Measurements from ENCODE around the gene IL1RAPL1. TPM values are rescaled to one million over a fixed set of nuclear protein-coding genes. Genes with fewer than 3 reads are reported as not detected.

Gene IL1RAPL1
- polyA plus RNA-seq, 2 of the 4 experiments (the other 2 are of a cell fraction) = not detected

DNA sequence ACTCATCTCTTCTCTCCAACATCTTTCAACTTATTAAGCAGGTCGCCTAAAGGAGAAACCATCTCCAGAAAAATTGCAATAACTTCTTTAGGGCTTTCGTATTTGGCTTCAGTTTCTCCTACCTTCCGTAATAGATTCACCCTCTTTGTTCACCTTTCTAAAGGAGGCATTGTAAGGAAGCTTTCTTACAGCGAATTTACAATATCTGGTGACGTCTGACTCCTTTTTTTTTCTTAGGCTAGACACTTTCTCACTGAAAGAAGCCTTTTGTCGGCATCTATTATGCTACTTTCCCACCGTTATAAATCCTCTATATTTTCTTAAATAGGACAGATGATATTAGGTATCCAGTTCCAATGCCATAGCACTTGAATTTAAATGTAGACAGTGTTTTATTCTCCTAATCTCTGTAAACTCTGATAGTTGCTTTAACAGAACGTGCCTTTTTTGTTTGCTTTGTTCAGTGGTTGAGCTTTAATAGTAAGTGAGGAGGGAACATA is 302.4 kb downstream of the IL1RAPL1 start (continued):
- TF ChIP-seq, protein P1, sequence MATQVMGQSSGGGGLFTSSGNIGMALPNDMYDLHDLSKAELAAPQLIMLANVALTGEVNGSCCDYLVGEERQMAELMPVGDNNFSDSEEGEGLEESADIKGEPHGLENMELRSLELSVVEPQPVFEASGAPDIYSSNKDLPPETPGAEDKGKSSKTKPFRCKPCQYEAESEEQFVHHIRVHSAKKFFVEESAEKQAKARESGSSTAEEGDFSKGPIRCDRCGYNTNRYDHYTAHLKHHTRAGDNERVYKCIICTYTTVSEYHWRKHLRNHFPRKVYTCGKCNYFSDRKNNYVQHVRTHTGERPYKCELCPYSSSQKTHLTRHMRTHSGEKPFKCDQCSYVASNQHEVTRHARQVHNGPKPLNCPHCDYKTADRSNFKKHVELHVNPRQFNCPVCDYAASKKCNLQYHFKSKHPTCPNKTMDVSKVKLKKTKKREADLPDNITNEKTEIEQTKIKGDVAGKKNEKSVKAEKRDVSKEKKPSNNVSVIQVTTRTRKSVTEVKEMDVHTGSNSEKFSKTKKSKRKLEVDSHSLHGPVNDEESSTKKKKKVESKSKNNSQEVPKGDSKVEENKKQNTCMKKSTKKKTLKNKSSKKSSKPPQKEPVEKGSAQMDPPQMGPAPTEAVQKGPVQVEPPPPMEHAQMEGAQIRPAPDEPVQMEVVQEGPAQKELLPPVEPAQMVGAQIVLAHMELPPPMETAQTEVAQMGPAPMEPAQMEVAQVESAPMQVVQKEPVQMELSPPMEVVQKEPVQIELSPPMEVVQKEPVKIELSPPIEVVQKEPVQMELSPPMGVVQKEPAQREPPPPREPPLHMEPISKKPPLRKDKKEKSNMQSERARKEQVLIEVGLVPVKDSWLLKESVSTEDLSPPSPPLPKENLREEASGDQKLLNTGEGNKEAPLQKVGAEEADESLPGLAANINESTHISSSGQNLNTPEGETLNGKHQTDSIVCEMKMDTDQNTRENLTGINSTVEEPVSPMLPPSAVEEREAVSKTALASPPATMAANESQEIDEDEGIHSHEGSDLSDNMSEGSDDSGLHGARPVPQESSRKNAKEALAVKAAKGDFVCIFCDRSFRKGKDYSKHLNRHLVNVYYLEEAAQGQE (IDR thresholded peaks at IDR 0.05) = no peak

DNA sequence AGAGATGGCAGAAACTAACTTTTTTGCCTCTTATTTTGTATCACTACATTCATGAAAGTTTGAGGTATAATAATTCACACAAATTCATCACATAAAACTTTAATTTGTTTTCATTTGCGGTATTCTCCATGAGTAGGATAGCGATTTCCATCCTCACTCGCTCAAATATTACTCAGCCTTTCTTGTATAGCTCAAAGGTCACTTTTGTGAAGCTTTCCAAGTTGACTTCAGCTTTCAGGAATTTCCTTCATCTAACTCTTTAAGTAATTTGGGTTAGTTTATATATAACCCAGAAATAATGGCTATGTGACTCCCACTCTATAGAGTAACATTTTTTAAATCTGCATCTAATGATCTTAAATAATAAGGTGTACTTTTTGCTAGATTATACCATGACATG is 314.4 kb downstream of the IL1RAPL1 start:
- no peaks in the 10 kb centered on the region for H3K4me1 ChIP-seq
- no peak overlapping the region for H3K4me3 ChIP-seq
- 8% methylated on average over 3 of the region's 3 CpGs for WGBS (ENCODE audit: missing lambda C conversion rate)
- no peak overlapping the region for H3K27ac ChIP-seq
- CTCF ChIA-PET = no interaction called here
- TF ChIP-seq RCOR1 (IDR thresholded peaks at IDR 0.05; ENCODE audit: low read depth, low read length) (no peak), RFX5 (IDR thresholded peaks at IDR 0.05) (no peak), MAZ (IDR thresholded peaks at IDR 0.05; ENCODE audit: borderline replicate concordance, low read depth, low read length) (no peak), ZC3H11A (IDR thresholded peaks at IDR 0.05) (no peak), NFE2L2 (conservative IDR thresholded peaks at IDR 0.05; ENCODE audit: low read length) (no peak), POLR2A (IDR thresholded peaks at IDR 0.05; ENCODE audit: low read length) (no peak), RARB (CRISPR knock-in tag; IDR thresholded peaks at IDR 0.05) (no peak), SREBF2 (IDR thresholded peaks at IDR 0.05) (no peak)
- TF ChIP-seq, protein P2, sequence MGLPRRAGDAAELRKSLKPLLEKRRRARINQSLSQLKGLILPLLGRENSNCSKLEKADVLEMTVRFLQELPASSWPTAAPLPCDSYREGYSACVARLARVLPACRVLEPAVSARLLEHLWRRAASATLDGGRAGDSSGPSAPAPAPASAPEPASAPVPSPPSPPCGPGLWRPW (IDR thresholded peaks at IDR 0.05) = no peak
- no peaks in the 10 kb centered on the region for H3K9me3 ChIP-seq
- POLR2A ChIA-PET = no interaction called here
- FAIRE-seq (peak; percentile 59), ATAC-seq (no peak), DNase-seq (ENCODE audit: low read depth in 1 of 2, low spot score in 1 of 2) (no peak)
- no peak overlapping the region for H3K4me2 ChIP-seq

DNA sequence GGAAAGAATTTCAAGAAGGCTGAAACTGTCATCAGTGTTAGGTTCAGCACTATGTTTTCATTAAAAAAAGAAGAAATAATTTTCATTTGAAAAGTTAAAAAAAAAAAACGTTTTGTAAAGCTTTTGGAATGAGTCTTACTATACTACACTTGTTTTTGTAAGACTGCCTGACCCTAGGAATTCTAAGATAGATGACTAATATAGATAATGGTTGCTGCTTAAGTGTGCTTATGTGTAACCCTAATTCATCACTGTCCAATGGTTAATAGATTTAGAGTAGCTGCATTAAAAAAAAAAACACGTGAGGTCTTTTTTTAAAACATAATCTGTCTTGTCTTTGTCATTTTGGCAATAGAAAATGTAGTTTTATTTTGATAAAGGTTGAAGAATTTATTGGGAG is 323.2 kb downstream of the IL1RAPL1 start:
- CTCF ChIA-PET = no interaction called here
- DNase-seq (ENCODE audit: low read depth in 1 of 2, low spot score in 1 of 2) = no peak

More for the DNA sequence above, 323.2 kb downstream of the IL1RAPL1 start:
- TF ChIP-seq, protein P3, sequence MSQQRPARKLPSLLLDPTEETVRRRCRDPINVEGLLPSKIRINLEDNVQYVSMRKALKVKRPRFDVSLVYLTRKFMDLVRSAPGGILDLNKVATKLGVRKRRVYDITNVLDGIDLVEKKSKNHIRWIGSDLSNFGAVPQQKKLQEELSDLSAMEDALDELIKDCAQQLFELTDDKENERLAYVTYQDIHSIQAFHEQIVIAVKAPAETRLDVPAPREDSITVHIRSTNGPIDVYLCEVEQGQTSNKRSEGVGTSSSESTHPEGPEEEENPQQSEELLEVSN (IDR thresholded peaks at IDR 0.05; ENCODE audit: borderline replicate concordance, low read depth) = no peak
- TF ChIP-seq EP300 (IDR thresholded peaks at IDR 0.05) (no peak), HDAC2 (IDR thresholded peaks at IDR 0.05) (no peak), ESRRA (IDR thresholded peaks at IDR 0.05; ENCODE audit: borderline replicate concordance, low read length) (no peak), RAD21 (conservative IDR thresholded peaks at IDR 0.05 in 1 of 2, IDR thresholded peaks at IDR 0.05 in 1 of 2) (no peak), NFE2L2 (conservative IDR thresholded peaks at IDR 0.05; ENCODE audit: low read length) (no peak), HOXA7 (CRISPR knock-in tag; IDR thresholded peaks at IDR 0.05) (no peak), FOSL2 (IDR thresholded peaks at IDR 0.05) (no peak), FOSL2 (CRISPR knock-in tag; IDR thresholded peaks at IDR 0.05) (no peak), HOXB5 (CRISPR knock-in tag; IDR thresholded peaks at IDR 0.05) (no peak), KDM5A (IDR thresholded peaks at IDR 0.05) (no peak), CBX8 (IDR thresholded peaks at IDR 0.05) (no peak), JUNB (IDR thresholded peaks at IDR 0.05) (no peak), GATA3 (IDR thresholded peaks at IDR 0.05; ENCODE audit: borderline replicate concordance) (no peak), MAFK (IDR thresholded peaks at IDR 0.05; ENCODE audit: partially characterized antibody) (no peak)
- TF ChIP-seq, protein P4, sequence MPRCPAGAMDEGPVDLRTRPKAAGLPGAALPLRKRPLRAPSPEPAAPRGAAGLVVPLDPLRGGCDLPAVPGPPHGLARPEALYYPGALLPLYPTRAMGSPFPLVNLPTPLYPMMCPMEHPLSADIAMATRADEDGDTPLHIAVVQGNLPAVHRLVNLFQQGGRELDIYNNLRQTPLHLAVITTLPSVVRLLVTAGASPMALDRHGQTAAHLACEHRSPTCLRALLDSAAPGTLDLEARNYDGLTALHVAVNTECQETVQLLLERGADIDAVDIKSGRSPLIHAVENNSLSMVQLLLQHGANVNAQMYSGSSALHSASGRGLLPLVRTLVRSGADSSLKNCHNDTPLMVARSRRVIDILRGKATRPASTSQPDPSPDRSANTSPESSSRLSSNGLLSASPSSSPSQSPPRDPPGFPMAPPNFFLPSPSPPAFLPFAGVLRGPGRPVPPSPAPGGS (IDR thresholded peaks at IDR 0.05) = no peak
- TF ChIP-seq, protein P5, sequence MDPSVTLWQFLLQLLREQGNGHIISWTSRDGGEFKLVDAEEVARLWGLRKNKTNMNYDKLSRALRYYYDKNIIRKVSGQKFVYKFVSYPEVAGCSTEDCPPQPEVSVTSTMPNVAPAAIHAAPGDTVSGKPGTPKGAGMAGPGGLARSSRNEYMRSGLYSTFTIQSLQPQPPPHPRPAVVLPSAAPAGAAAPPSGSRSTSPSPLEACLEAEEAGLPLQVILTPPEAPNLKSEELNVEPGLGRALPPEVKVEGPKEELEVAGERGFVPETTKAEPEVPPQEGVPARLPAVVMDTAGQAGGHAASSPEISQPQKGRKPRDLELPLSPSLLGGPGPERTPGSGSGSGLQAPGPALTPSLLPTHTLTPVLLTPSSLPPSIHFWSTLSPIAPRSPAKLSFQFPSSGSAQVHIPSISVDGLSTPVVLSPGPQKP (IDR thresholded peaks at IDR 0.05; ENCODE audit: low read depth, low read length) = no peak
- TF ChIP-seq, protein P6, sequence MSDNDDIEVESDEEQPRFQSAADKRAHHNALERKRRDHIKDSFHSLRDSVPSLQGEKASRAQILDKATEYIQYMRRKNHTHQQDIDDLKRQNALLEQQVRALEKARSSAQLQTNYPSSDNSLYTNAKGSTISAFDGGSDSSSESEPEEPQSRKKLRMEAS (IDR thresholded peaks at IDR 0.05) = no peak
- no peak overlapping the region for H3K27ac ChIP-seq
- FAIRE-seq (no peak), ATAC-seq (no peak)
- WGBS (ENCODE audit: missing lambda C conversion rate) = 8% methylated on average over 2 of the region's 2 CpGs
- no peaks in the 10 kb centered on the region for H3K4me1 ChIP-seq
- H3K4me3 ChIP-seq = no peak overlapping the region
- H3K4me2 ChIP-seq = no peak overlapping the region
- H3K9me3 ChIP-seq = no peaks in the 10 kb centered on the region
- POLR2A ChIA-PET = no interaction called here
